NOMO-1 treated with dmso at 0.1 percent for 144 hours (cell line): Measurements from ENCODE around the gene MVK.

Source experiments
- DNase-seq: peaks from one replicate; lab custom pipeline; 2025; ENCODE audit not compliant: unreplicated experiment; lab: John Stamatoyannopoulos, UW

Gene MVK

GRCh38 chr12:109544955-109545531, 28.6 kb upstream of the MVK start:
- DNase-seq, result no peak

GRCh38 chr12:109545826-109546225, 27.8 kb upstream of the MVK start:
- DNase-seq, result no peak

- DNase-seq, result no peak
Observed at GRCh38 chr12:109547286-109547685, 26.3 kb upstream of the MVK start.

- no peak for DNase-seq
Observed at GRCh38 chr12:109548258-109548657, 25.3 kb upstream of the MVK start.

GRCh38 chr12:109549613-109550270, 23.9 kb upstream of the MVK start:
- DNase-seq, result no peak

- no peak for DNase-seq
Observed at GRCh38 chr12:109550281-109550680, 23.3 kb upstream of the MVK start.

- no peak for DNase-seq
Observed at GRCh38 chr12:109551108-109551507, 22.5 kb upstream of the MVK start.

GRCh38 chr12:109552971-109553370, 20.6 kb upstream of the MVK start:
- DNase-seq, result no peak

- DNase-seq, result no peak
Observed at GRCh38 chr12:109553483-109553882, 20.1 kb upstream of the MVK start.

GRCh38 chr12:109553906-109554500, 19.6 kb upstream of the MVK start:
- DNase-seq, result no peak

GRCh38 chr12:109554761-109555160, 18.8 kb upstream of the MVK start:
- DNase-seq, result no peak

- no peak for DNase-seq
Observed at GRCh38 chr12:109555431-109556315, 17.9 kb upstream of the MVK start.

GRCh38 chr12:109557200-109557599, 16.4 kb upstream of the MVK start:
- no peak for DNase-seq

GRCh38 chr12:109557805-109558204, 15.8 kb upstream of the MVK start:
- no peak for DNase-seq

- DNase-seq, result no peak
Observed at GRCh38 chr12:109558374-109559199, 15.0 kb upstream of the MVK start.

GRCh38 chr12:109559200-109559505, 14.4 kb upstream of the MVK start:
- DNase-seq, result no peak

- no peak for DNase-seq
Observed at GRCh38 chr12:109559601-109560000, 14.0 kb upstream of the MVK start.

- DNase-seq, result no peak
Observed at GRCh38 chr12:109560867-109561710, 12.5 kb upstream of the MVK start.

- DNase-seq, result no peak
Observed at GRCh38 chr12:109561711-109562030, 11.9 kb upstream of the MVK start.

GRCh38 chr12:109562871-109563270, 10.7 kb upstream of the MVK start:
- DNase-seq, result no peak
